ENCODE results near the gene MRPL51.

MRPL51 gene

GRCh38 chr12:6488240-6488639, 4.8 kb downstream of the MRPL51 start:
- TF ChIP-seq FOXM1 (IDR thresholded peaks at IDR 0.05; ENCODE audit: borderline replicate concordance, low read depth) (no peak), TAF1 (IDR thresholded peaks at IDR 0.05; ENCODE audit: low read depth) (no peak), TCF12 (IDR thresholded peaks at IDR 0.05; ENCODE audit: low read depth) (no peak), YY1 (IDR thresholded peaks at IDR 0.05; ENCODE audit: low read depth) (no peak), CREB1 (IDR thresholded peaks at IDR 0.05; ENCODE audit: low read depth) (no peak), NFIC (IDR thresholded peaks at IDR 0.05) (no peak), RAD21 (IDR thresholded peaks at IDR 0.05; ENCODE audit: low read depth) (no peak), MAX (IDR thresholded peaks at IDR 0.05) (no peak), CEBPB (IDR thresholded peaks at IDR 0.05) (no peak), REST (IDR thresholded peaks at IDR 0.05; ENCODE audit: low read depth) (no peak), ZBTB7A (IDR thresholded peaks at IDR 0.05; ENCODE audit: low read depth) (no peak), USF1 (IDR thresholded peaks at IDR 0.05) (no peak), EGR1 (IDR thresholded peaks at IDR 0.05) (no peak), EP300 (IDR thresholded peaks at IDR 0.05; ENCODE audit: borderline replicate concordance) (no peak), TEAD4 (IDR thresholded peaks at IDR 0.05) (no peak)

- TF ChIP-seq MAX (IDR thresholded peaks at IDR 0.05), result no peak
- TF ChIP-seq RAD21 (IDR thresholded peaks at IDR 0.05; ENCODE audit: low read depth), result no peak
- TF ChIP-seq CEBPB (IDR thresholded peaks at IDR 0.05), result no peak
- no peak for TF ChIP-seq TEAD4 (IDR thresholded peaks at IDR 0.05)
- TF ChIP-seq CREB1 (IDR thresholded peaks at IDR 0.05; ENCODE audit: low read depth), result no peak
- TF ChIP-seq EGR1 (IDR thresholded peaks at IDR 0.05), result no peak
- no peak for TF ChIP-seq REST (IDR thresholded peaks at IDR 0.05; ENCODE audit: low read depth)
- no peak for TF ChIP-seq USF1 (IDR thresholded peaks at IDR 0.05)
- TF ChIP-seq TCF12 (IDR thresholded peaks at IDR 0.05; ENCODE audit: low read depth), result no peak
- no peak for TF ChIP-seq EP300 (IDR thresholded peaks at IDR 0.05; ENCODE audit: borderline replicate concordance)
- no peak for TF ChIP-seq TAF1 (IDR thresholded peaks at IDR 0.05; ENCODE audit: low read depth)
- TF ChIP-seq YY1 (IDR thresholded peaks at IDR 0.05; ENCODE audit: low read depth), result no peak
- no peak for TF ChIP-seq NFIC (IDR thresholded peaks at IDR 0.05)
- TF ChIP-seq ZBTB7A (IDR thresholded peaks at IDR 0.05; ENCODE audit: low read depth), result no peak
- no peak for TF ChIP-seq FOXM1 (IDR thresholded peaks at IDR 0.05; ENCODE audit: borderline replicate concordance, low read depth)
These were observed 14.6 kb downstream of the MRPL51 start for GRCh38 chr12:6478416-6478815.

- TF ChIP-seq TAF1 (IDR thresholded peaks at IDR 0.05; ENCODE audit: low read depth) (no peak), ZBTB7A (IDR thresholded peaks at IDR 0.05; ENCODE audit: low read depth) (no peak), TCF12 (IDR thresholded peaks at IDR 0.05; ENCODE audit: low read depth) (no peak), CREB1 (IDR thresholded peaks at IDR 0.05; ENCODE audit: low read depth) (no peak), USF1 (IDR thresholded peaks at IDR 0.05) (no peak), EP300 (IDR thresholded peaks at IDR 0.05; ENCODE audit: borderline replicate concordance) (no peak), FOXM1 (IDR thresholded peaks at IDR 0.05; ENCODE audit: borderline replicate concordance, low read depth) (no peak), NFIC (IDR thresholded peaks at IDR 0.05) (no peak), MAX (IDR thresholded peaks at IDR 0.05) (no peak)
These were observed 16.6 kb downstream of the MRPL51 start for GRCh38 chr12:6476489-6476888.

GRCh38 chr12:6472491-6472890, 20.6 kb downstream of the MRPL51 start:
- TF ChIP-seq YY1 (IDR thresholded peaks at IDR 0.05; ENCODE audit: low read depth) (no peak), FOXM1 (IDR thresholded peaks at IDR 0.05; ENCODE audit: borderline replicate concordance, low read depth) (no peak), ZBTB7A (IDR thresholded peaks at IDR 0.05; ENCODE audit: low read depth) (no peak), CEBPB (IDR thresholded peaks at IDR 0.05) (no peak), TCF12 (IDR thresholded peaks at IDR 0.05; ENCODE audit: low read depth) (no peak), MAX (IDR thresholded peaks at IDR 0.05) (no peak), CREB1 (IDR thresholded peaks at IDR 0.05; ENCODE audit: low read depth) (no peak), EGR1 (IDR thresholded peaks at IDR 0.05) (no peak), EP300 (IDR thresholded peaks at IDR 0.05; ENCODE audit: borderline replicate concordance) (no peak), USF1 (IDR thresholded peaks at IDR 0.05) (no peak)

Data from Ishikawa (cell line).